ENCODE results near the gene OCA2. TPM values are rescaled to one million over a fixed set of nuclear protein-coding genes. Genes with fewer than 3 reads are reported as not detected.

Gene OCA2
- total RNA-seq, 1 experiment from 2014 or later, result 0.31 TPM

DNA sequence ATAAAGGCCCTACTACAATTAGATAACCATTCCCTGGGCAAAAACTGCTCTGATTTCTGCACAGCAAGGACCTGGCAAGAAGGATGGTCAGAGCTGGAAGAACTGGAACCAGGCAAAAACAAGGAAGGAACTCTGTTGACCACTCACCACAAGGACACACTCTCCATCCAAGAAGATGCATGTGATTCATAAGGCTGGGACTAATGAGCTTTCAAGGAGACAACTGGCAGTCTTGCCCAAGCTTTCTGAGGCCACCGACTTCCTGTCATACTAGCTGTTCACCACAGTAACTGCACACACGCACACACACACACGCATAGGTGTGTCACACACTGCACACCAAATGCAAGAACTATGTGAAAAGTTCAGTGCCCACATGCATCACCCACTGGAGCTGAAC is 256.6 kb downstream of the OCA2 start:
- H3K4me1 ChIP-seq (ENCODE audit: insufficient read depth, low read length), result no peaks in the 10 kb centered on the region
- H3K4me1 Mint-ChIP-seq, result no peaks in the 10 kb centered on the region
- H3K27me3 Mint-ChIP-seq (ENCODE audit: low read depth), result no peaks in the 10 kb centered on the region
- no peak overlapping the region for H3K27ac Mint-ChIP-seq
- no peak overlapping the region for H3K23ac ChIP-seq (ENCODE audit: insufficient read length, low read depth, low read length)
- H3K9me3 Mint-ChIP-seq, result no peaks in the 10 kb centered on the region; a peak in 1 of 5 replicates
- no peak overlapping the region for H4K8ac ChIP-seq (replicated peaks; ENCODE audit: insufficient read length, low read depth, low read length)
- H3K9me3 ChIP-seq (ENCODE audit: control insufficient read depth, low read depth, low read length), result no peaks in the 10 kb centered on the region
- H2BK15ac ChIP-seq (ENCODE audit: low read depth, low read length), result no peak overlapping the region
- H3T11ph ChIP-seq (ENCODE audit: low read length), result no peak overlapping the region
- no peak for DNase-seq
- no peak overlapping the region for H3K9ac ChIP-seq (ENCODE audit: extremely low read depth, insufficient read length, low read length)
- no peaks in the 10 kb centered on the region for H3K79me2 ChIP-seq (ENCODE audit: insufficient read depth, low read length)
- H3K14ac ChIP-seq (ENCODE audit: insufficient read depth, low read length), result no peak overlapping the region
- no peaks in the 10 kb centered on the region for H4K20me1 ChIP-seq (ENCODE audit: control insufficient read depth, insufficient read depth, insufficient read length)
- TF ChIP-seq, protein P1, sequence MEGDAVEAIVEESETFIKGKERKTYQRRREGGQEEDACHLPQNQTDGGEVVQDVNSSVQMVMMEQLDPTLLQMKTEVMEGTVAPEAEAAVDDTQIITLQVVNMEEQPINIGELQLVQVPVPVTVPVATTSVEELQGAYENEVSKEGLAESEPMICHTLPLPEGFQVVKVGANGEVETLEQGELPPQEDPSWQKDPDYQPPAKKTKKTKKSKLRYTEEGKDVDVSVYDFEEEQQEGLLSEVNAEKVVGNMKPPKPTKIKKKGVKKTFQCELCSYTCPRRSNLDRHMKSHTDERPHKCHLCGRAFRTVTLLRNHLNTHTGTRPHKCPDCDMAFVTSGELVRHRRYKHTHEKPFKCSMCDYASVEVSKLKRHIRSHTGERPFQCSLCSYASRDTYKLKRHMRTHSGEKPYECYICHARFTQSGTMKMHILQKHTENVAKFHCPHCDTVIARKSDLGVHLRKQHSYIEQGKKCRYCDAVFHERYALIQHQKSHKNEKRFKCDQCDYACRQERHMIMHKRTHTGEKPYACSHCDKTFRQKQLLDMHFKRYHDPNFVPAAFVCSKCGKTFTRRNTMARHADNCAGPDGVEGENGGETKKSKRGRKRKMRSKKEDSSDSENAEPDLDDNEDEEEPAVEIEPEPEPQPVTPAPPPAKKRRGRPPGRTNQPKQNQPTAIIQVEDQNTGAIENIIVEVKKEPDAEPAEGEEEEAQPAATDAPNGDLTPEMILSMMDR (conservative IDR thresholded peaks at IDR 0.05), result no peak
- no peak overlapping the region for H2BK12ac ChIP-seq (ENCODE audit: insufficient read length, low read depth, low read length)
- no peak overlapping the region for H2AFZ ChIP-seq (ENCODE audit: low read length)
- H3K27ac ChIP-seq (ENCODE audit: insufficient read length, low read depth, low read length), result no peak overlapping the region
- H2AK5ac ChIP-seq (ENCODE audit: insufficient read length, low read length), result no peak overlapping the region
- H2BK5ac ChIP-seq (ENCODE audit: insufficient read length, low read length), result no peak overlapping the region
- no peak overlapping the region for H3K4me2 ChIP-seq (ENCODE audit: insufficient read depth, insufficient read length, low read length)
- no peak overlapping the region for H2BK120ac ChIP-seq (ENCODE audit: low read depth, low read length, poor library complexity, severe bottlenecking)
- WGBS (ENCODE audit: extremely low coverage, insufficient read length, low lambda C conversion rate), result no CpG with 5 or more reads among the region's 3 CpGs
- H3K36me3 Mint-ChIP-seq (ENCODE audit: insufficient read depth in 1 of 3, low read depth in 3 of 3), result no peaks in the 10 kb centered on the region
- H3K27me3 ChIP-seq (ENCODE audit: insufficient read depth, low read length), result no peaks in the 10 kb centered on the region
- H3K4me3 Mint-ChIP-seq, result no peak overlapping the region
- no peak overlapping the region for H4K5ac ChIP-seq (ENCODE audit: insufficient read length, low read depth, low read length)
- H2BK20ac ChIP-seq (ENCODE audit: low read depth, low read length, poor library complexity, severe bottlenecking), result no peak overlapping the region
- H3K79me1 ChIP-seq (ENCODE audit: insufficient read depth, low read depth, low read length, poor library complexity, severe bottlenecking), result no peaks in the 10 kb centered on the region
- H3K18ac ChIP-seq (ENCODE audit: insufficient read length, low read depth, low read length), result no peak overlapping the region
- H4K91ac ChIP-seq (ENCODE audit: insufficient read length, low read depth, low read length), result no peak overlapping the region
- H3K4ac ChIP-seq (ENCODE audit: low read depth, low read length), result no peak overlapping the region
- H3K56ac ChIP-seq (ENCODE audit: insufficient read length, low read depth, low read length), result no peak overlapping the region
- no peaks in the 10 kb centered on the region for H3K23me2 ChIP-seq (ENCODE audit: insufficient read length, low read depth, low read length, poor library complexity, severe bottlenecking)

Measured in H9 (cell line).